ENCODE data around the gene ROCK2. TPM values are rescaled to one million over a fixed set of nuclear protein-coding genes. Genes with fewer than 3 reads are reported as not detected.
A peak's percentile ranks its signal among the peaks of the same experiment; 100 is the strongest.

ROCK2 gene
- total and polyA plus RNA-seq, 2 of the 13 experiments (the other 11 are each of a cell fraction or from before 2014, with no cell fraction given) = 38.1 to 119 TPM

GRCh38 chr2:11375025-11375688 is 30.7 kb upstream of the ROCK2 start (continued):
- no peak for TF ChIP-seq FOXK1 (CRISPR knock-in tag; IDR thresholded peaks at IDR 0.05; ENCODE audit: borderline replicate concordance, low read depth)
- no peak for TF ChIP-seq CREB3 (CRISPR knock-in tag; IDR thresholded peaks at IDR 0.05)
- TF ChIP-seq HOXA7 (CRISPR knock-in tag; IDR thresholded peaks at IDR 0.05) = no peak
- TF ChIP-seq TARDBP (CRISPR knock-in tag; IDR thresholded peaks at IDR 0.05) = no peak
- 0 out of 2 replicates have a peak, but pooled peaks have one; percentile 3 for TF ChIP-seq ZNF687 (CRISPR knock-in tag; IDR thresholded peaks at IDR 0.05)
- no peak for TF ChIP-seq ZNF775 (CRISPR knock-in tag; IDR thresholded peaks at IDR 0.05; ENCODE audit: borderline replicate concordance)
- TF ChIP-seq HCFC1 (IDR thresholded peaks at IDR 0.05; ENCODE audit: low read depth, low read length) = no peak
- TF ChIP-seq FOXA3 (CRISPR knock-in tag; IDR thresholded peaks at IDR 0.05) = no peak
- TF ChIP-seq NRL (CRISPR knock-in tag; IDR thresholded peaks at IDR 0.05; ENCODE audit: borderline replicate concordance) = 0 out of 2 replicates have a peak, but pooled peaks have one; percentile 0
- no peak for TF ChIP-seq KDM3A (CRISPR knock-in tag; IDR thresholded peaks at IDR 0.05; ENCODE audit: low read depth)
- TF ChIP-seq IRF2 (CRISPR knock-in tag; IDR thresholded peaks at IDR 0.05) = no peak
- TF ChIP-seq NR2F1 (CRISPR knock-in tag; IDR thresholded peaks at IDR 0.05) = no peak
- TF ChIP-seq ZHX1 (CRISPR knock-in tag; IDR thresholded peaks at IDR 0.05; ENCODE audit: low read depth) = no peak
- TF ChIP-seq POLR2AphosphoS2 (IDR thresholded peaks at IDR 0.05; ENCODE audit: low read depth, low read length) = no peak
- TF ChIP-seq ZFP91 (CRISPR knock-in tag; IDR thresholded peaks at IDR 0.05; ENCODE audit: borderline replicate concordance) = 0 out of 2 replicates have a peak, but pooled peaks have one; percentile 41
- 0 out of 2 replicates have a peak, but pooled peaks have one; percentile 10 for TF ChIP-seq ZNF776 (CRISPR knock-in tag; IDR thresholded peaks at IDR 0.05)
- peak; percentile 19 for TF ChIP-seq ZEB1 (IDR thresholded peaks at IDR 0.05; ENCODE audit: insufficient replicate concordance, low read depth)
- no peak for TF ChIP-seq RBM39 (IDR thresholded peaks at IDR 0.05; ENCODE audit: low read depth, low read length, poor library complexity, severe bottlenecking)
- TF ChIP-seq MLX (CRISPR knock-in tag; IDR thresholded peaks at IDR 0.05) = no peak

Measured in HepG2 (cell line).